ENCODE data around the gene PCYOX1L. TPM values are rescaled to one million over a fixed set of nuclear protein-coding genes. Genes with fewer than 3 reads are reported as not detected.

PCYOX1L gene
- polyA plus RNA-seq, 3 donors, result 9.8 to 31.8 (median 13.5) TPM

DNA sequence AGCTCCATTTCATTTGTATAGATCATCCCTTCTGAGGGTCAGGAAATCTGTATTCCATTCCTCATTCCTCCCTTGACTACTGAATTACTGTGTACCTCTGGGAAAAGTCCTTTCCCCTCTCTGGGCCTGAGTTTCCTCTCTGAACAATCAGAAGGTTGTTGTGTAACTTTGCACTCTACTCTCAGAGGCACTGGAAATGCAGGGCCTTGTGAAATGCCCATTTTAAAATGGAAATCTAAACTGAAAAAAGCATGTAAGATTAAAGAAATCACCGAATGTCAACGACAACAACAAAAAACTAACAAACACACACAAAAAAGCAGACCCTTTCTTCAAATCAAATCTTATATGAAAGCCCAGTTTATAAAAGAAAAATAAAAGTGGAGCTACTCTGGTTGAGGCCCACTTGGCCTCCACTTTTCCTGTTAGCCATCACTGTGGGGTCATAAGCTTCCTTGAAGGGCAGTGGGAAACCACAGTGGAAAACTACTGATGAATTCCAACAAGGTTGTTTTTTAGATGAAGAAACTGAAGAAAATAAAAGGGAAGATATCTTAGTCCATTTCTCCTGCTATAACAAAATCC lies 34.1 kb upstream of the PCYOX1L start:
- no peak overlapping the region for H3K4me3 Mint-ChIP-seq
- no peak overlapping the region for H3K4me2 ChIP-seq (replicated peaks; ENCODE audit: extremely low read depth, low read length, poor library complexity, severe bottlenecking)
- H3K27me3 Mint-ChIP-seq (ENCODE audit: low read depth in 3 of 3), result peaks cover 0 to 2% (median 0%) of the 10 kb centered on the region in 3 donors
- peaks cover 5% of the 10 kb centered on the region for H3K4me1 Mint-ChIP-seq
- no peak overlapping the region for H2AFZ ChIP-seq (ENCODE audit: insufficient read depth, low read depth, low read length, poor library complexity, severe bottlenecking)
- TF ChIP-seq, protein P1, sequence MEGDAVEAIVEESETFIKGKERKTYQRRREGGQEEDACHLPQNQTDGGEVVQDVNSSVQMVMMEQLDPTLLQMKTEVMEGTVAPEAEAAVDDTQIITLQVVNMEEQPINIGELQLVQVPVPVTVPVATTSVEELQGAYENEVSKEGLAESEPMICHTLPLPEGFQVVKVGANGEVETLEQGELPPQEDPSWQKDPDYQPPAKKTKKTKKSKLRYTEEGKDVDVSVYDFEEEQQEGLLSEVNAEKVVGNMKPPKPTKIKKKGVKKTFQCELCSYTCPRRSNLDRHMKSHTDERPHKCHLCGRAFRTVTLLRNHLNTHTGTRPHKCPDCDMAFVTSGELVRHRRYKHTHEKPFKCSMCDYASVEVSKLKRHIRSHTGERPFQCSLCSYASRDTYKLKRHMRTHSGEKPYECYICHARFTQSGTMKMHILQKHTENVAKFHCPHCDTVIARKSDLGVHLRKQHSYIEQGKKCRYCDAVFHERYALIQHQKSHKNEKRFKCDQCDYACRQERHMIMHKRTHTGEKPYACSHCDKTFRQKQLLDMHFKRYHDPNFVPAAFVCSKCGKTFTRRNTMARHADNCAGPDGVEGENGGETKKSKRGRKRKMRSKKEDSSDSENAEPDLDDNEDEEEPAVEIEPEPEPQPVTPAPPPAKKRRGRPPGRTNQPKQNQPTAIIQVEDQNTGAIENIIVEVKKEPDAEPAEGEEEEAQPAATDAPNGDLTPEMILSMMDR (IDR thresholded peaks at IDR 0.05), result no peak
- no peaks in the 10 kb centered on the region for H3K36me3 Mint-ChIP-seq
- H3K4me1 ChIP-seq (ENCODE audit: control insufficient read depth in 1 of 2, insufficient read depth in 2 of 2, low read length in 2 of 2), result no peaks in the 10 kb centered on the region
- no peaks in the 10 kb centered on the region for H4K20me1 ChIP-seq (ENCODE audit: insufficient read depth, low read length)
- H3K9ac ChIP-seq (ENCODE audit: insufficient read depth, low read length, poor library complexity, severe bottlenecking), result no peak overlapping the region
- no peak overlapping the region for H3K27ac ChIP-seq (ENCODE audit: low read depth in 1 of 2, low read length in 2 of 2)
- H3K4me3 ChIP-seq (replicated peaks in 1 of 3; ENCODE audit: low read depth in 2 of 3, low read length in 3 of 3), result no peak overlapping the region
- H3K9me3 Mint-ChIP-seq, result peaks cover 0 to 3% (median 2%) of the 10 kb centered on the region in 7 donors
- no CpG with 5 or more reads among the region's 2 CpGs for WGBS (ENCODE audit: insufficient coverage)
- no peaks in the 10 kb centered on the region for H3K36me3 ChIP-seq (replicated peaks in 1 of 2; ENCODE audit: control insufficient read depth in 1 of 2, insufficient read depth in 2 of 2, low read length in 2 of 2)
- H3K27ac Mint-ChIP-seq, result no peak overlapping the region
- H3K27me3 ChIP-seq (ENCODE audit: control insufficient read depth in 2 of 2, insufficient read depth in 2 of 2, low read length in 2 of 2), result no peaks in the 10 kb centered on the region
- intact Hi-C loops (cut with micrococcal nuclease), result no loop called here
- DNase-seq, result no peak
- H3K9me3 ChIP-seq (replicated peaks in 1 of 2; ENCODE audit: control insufficient read depth in 1 of 2, insufficient read depth in 1 of 2, low read length in 2 of 2), result no peaks in the 10 kb centered on the region
- H3K79me2 ChIP-seq (ENCODE audit: insufficient read depth, low read length), result no peaks in the 10 kb centered on the region

DNA sequence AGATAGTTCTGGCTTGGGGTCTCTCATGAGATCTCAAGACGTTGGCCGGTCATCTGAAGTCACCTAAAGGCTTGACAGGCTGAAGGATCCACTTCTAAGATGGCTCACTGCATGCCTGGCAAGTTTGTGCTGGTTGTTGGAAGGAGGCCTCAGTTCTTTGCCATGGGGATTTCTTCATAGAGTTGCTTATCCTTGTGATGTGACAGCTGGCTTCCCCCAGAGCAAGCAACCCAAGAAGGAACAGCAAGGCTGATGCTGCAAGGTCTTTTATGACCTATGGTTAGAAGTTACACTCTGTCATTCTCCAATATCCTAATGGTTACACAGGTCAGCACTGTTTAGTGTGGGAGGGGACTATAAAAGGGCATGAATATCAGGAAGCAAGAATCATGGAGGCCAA lies 33.2 kb upstream of the PCYOX1L start:
- H3K9me3 Mint-ChIP-seq, result peaks cover 0 to 3% (median 2%) of the 10 kb centered on the region in 7 donors
- H4K20me1 ChIP-seq (ENCODE audit: insufficient read depth, low read length), result no peaks in the 10 kb centered on the region
- H3K4me3 Mint-ChIP-seq, result no peak overlapping the region
- H3K9ac ChIP-seq (ENCODE audit: insufficient read depth, low read length, poor library complexity, severe bottlenecking), result no peak overlapping the region
- no peaks in the 10 kb centered on the region for H3K79me2 ChIP-seq (ENCODE audit: insufficient read depth, low read length)
- H3K4me1 Mint-ChIP-seq, result peaks cover 5% of the 10 kb centered on the region
- no peak overlapping the region for H3K27ac ChIP-seq (ENCODE audit: low read depth in 1 of 2, low read length in 2 of 2)
- intact Hi-C loops (cut with micrococcal nuclease), result no loop called here
- no peak overlapping the region for H2AFZ ChIP-seq (ENCODE audit: insufficient read depth, low read depth, low read length, poor library complexity, severe bottlenecking)
- no peaks in the 10 kb centered on the region for H3K27me3 ChIP-seq (ENCODE audit: control insufficient read depth in 2 of 2, insufficient read depth in 2 of 2, low read length in 2 of 2)
- 100% methylated on average over 1 of the region's 2 CpGs for WGBS (ENCODE audit: insufficient coverage)
- no peaks in the 10 kb centered on the region for H3K4me1 ChIP-seq (ENCODE audit: control insufficient read depth in 1 of 2, insufficient read depth in 2 of 2, low read length in 2 of 2)
- H3K9me3 ChIP-seq (replicated peaks in 1 of 2; ENCODE audit: control insufficient read depth in 1 of 2, insufficient read depth in 1 of 2, low read length in 2 of 2), result no peaks in the 10 kb centered on the region
- no peak overlapping the region for H3K27ac Mint-ChIP-seq
- peaks cover 0 to 2% (median 1%) of the 10 kb centered on the region in 3 donors for H3K27me3 Mint-ChIP-seq (ENCODE audit: low read depth in 3 of 3)
- no peak overlapping the region for H3K4me3 ChIP-seq (replicated peaks in 1 of 3; ENCODE audit: low read depth in 2 of 3, low read length in 3 of 3)
- no peak for DNase-seq
- H3K36me3 ChIP-seq (replicated peaks in 1 of 2; ENCODE audit: control insufficient read depth in 1 of 2, insufficient read depth in 2 of 2, low read length in 2 of 2), result no peaks in the 10 kb centered on the region
- H3K36me3 Mint-ChIP-seq, result no peaks in the 10 kb centered on the region
- TF ChIP-seq, protein P1 (IDR thresholded peaks at IDR 0.05), result no peak
- H3K4me2 ChIP-seq (replicated peaks; ENCODE audit: extremely low read depth, low read length, poor library complexity, severe bottlenecking), result no peak overlapping the region

All from CD14-positive monocyte (primary cell).